Colonic mucosa (tissue), 4 donors: ENCODE results near the gene KIF26A. TPM values are rescaled to one million over a fixed set of nuclear protein-coding genes. Genes with fewer than 3 reads are reported as not detected.

Source experiments
- DNase-seq: peaks from one replicate; pipeline ENCODE4 v3.0.0-alpha.2; 2020
- H3K27ac ChIP-seq: fragments of 200-600 bp; one replicate; pipeline ENCODE4 v1.8.0; 2021
- H3K27me3 ChIP-seq: fragments of 200-600 bp; one replicate; pipeline ENCODE4 v1.8.0; 2021
- H3K36me3 ChIP-seq: fragments of 200-600 bp; one replicate; pipeline ENCODE4 v1.8.0; 2021
- H3K4me1 ChIP-seq: fragments of 200-600 bp; one replicate; pipeline ENCODE4 v1.8.0; 2021; ENCODE audit warnings: mild to moderate bottlenecking
- H3K4me3 ChIP-seq: fragments of 200-600 bp; one replicate; pipeline ENCODE4 v1.8.0; 2021
- H3K9ac ChIP-seq, 2 donors: one replicate each; pipeline ENCODE4 v1.7.0; 2013; ENCODE audit warnings: control low read depth in 2 of 2, low read depth in 2 of 2, low read length in 2 of 2
- H3K9me3 ChIP-seq: fragments of 200-600 bp; one replicate; pipeline ENCODE4 v1.8.0; 2021
- CTCF ChIP-seq: fragments of 200-600 bp; IDR thresholded peaks from one replicate; pipeline ENCODE4 v1.8.0; 2022; ENCODE audit warnings: antibody characterized with exemption, mild to moderate bottlenecking
- intact Hi-C: fragments of 100-400 bp; cut with DNase I; formaldehyde crosslinking; loops from one replicate; pipeline ENCODE4 v1.14.1; 2022
- total RNA-seq, 2 donors: library from RNA; stranded (reverse); fragmentation: NEBNext Ultra II Directional in 1 of 2; extraction: Animal tissue kit (Norgen Biotek cat#: 25700) in 1 of 2; gene quantifications; one replicate each; pipeline ENCODE4 v1.2.1, GENCODE V29; 2021
- donor health status: healthy.
- donor health status: DM: no; HTN: no; CAD: no.
- donor health status: DM: no; HTN: no; CAD: no.

KIF26A gene
- total RNA-seq, 2 donors from 2014 or later = 6.6 to 20.0 TPM

- no peak overlapping the region for H3K4me3 ChIP-seq
- DNase-seq = peak; percentile 16
- intact Hi-C loops = no loop called here
- H3K9me3 ChIP-seq = no peaks in the 10 kb centered on the region
- no peak overlapping the region for H3K9ac ChIP-seq
- no peaks in the 10 kb centered on the region for H3K27me3 ChIP-seq
- H3K4me1 ChIP-seq = peaks cover 13% of the 10 kb centered on the region
- no peaks in the 10 kb centered on the region for H3K36me3 ChIP-seq
- no peak overlapping the region for H3K27ac ChIP-seq
- no peak for TF ChIP-seq CTCF
Observed at GRCh38 chr14:104108570-104109541, 29.5 kb upstream of the KIF26A start.

DNA sequence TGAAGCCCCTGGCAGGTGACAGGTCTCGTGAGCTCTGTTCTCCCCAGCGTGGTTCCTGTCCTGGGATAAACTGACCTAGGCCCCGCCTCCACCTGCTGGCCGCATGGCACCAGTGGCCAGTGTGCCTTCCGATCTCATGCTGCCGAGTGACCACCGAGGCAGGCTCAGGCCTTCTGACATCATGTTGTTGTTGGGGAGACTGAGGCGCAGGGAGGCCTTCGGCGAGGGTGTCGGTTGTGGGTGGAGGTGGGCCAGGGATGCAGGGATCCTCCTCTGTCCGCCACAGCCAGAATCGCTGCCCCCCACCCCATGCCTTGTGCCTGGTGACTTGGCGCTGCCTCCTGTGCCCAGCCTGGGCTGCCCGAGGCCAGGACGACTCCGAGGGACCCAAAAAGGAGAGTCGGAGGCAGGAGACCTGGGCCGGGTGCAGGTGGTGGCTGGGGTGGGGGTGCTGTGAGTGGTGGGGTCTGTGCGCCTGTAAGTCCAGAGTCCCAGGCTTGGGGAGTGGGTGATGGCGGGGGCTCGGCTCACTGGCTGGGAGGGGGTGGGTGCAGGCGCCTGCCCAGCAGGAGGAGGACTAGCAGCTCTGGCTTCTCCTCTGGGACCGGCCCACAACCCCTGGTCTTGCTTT lies 28.5 kb upstream of the KIF26A start:
- no peak for TF ChIP-seq CTCF
- Histone ChIP-seq H3K27ac (no peak overlapping the region), H3K4me3 (no peak overlapping the region), H3K27me3 (no peaks in the 10 kb centered on the region), H3K9me3 (no peaks in the 10 kb centered on the region), H3K9ac (no peak overlapping the region), H3K36me3 (no peaks in the 10 kb centered on the region), H3K4me1 (peaks cover 8% of the 10 kb centered on the region)
- DNase-seq = peak; percentile 16
- intact Hi-C loops = no loop called here

GRCh38 chr14:104110491-104111209 lies 27.7 kb upstream of the KIF26A start:
- peak; percentile 16 for DNase-seq
- no peaks in the 10 kb centered on the region for H3K36me3 ChIP-seq

DNA sequence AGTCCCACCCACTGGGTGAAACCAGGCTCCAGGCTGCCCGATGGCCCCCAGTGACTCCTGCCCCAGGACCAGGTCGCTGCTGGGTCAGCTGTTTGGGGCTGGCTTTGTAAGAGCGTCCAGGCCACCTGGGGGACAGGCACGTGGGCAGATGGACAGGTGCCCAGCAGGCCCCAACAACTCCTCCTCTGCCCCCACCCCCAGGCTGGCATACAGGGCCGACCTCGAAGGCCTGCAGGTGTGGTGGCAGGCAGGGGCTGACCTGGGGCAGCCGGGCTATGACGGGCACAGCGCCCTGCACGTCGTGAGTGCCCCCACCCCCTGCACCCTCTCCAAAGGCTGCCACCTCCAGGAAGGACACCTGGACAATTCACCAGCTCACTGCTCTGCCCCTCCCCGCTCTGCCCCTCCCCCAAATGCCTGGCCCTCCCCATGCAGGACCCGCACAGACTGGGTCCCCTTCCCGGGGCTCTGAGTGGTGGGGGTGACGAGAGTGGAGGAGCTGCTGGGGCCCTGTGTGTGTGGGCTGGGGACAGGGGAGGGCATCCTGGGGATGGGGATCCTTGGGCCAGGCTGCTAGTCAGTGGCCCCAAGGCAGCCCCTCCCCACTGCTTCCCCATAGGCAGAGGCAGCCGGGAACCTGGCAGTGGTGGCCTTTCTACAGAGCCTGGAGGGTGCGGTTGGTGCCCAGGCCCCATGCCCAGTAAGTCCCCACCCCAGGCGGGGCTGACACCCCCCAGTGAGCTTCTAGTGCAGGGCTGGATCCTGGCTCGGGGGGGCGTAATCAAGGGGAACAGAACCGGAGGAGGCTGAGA lies 26.9 kb upstream of the KIF26A start:
- Histone ChIP-seq H3K36me3 (no peaks in the 10 kb centered on the region), H3K9me3 (no peaks in the 10 kb centered on the region), H3K4me1 (no peaks in the 10 kb centered on the region), H3K9ac (no peak overlapping the region), H3K27ac (no peak overlapping the region), H3K27me3 (peaks cover 6% of the 10 kb centered on the region), H3K4me3 (no peak overlapping the region)
- intact Hi-C loops = no loop called here
- DNase-seq = peak; percentile 18
- no peak for TF ChIP-seq CTCF

More at GRCh38 chr14:104110491-104111209, 27.7 kb upstream of the KIF26A start:
- Histone ChIP-seq H3K9ac (no peak overlapping the region), H3K9me3 (no peaks in the 10 kb centered on the region), H3K27me3 (no peaks in the 10 kb centered on the region), H3K4me3 (no peak overlapping the region), H3K4me1 (peaks cover 6% of the 10 kb centered on the region), H3K27ac (no peak overlapping the region)
- intact Hi-C loops = no loop called here
- TF ChIP-seq CTCF = no peak

GRCh38 chr14:104112113-104112505 lies 26.3 kb upstream of the KIF26A start:
- Histone ChIP-seq H3K27me3 (peaks cover 9% of the 10 kb centered on the region), H3K9me3 (no peaks in the 10 kb centered on the region), H3K9ac (no peak overlapping the region), H3K4me3 (no peak overlapping the region), H3K27ac (no peak overlapping the region), H3K4me1 (no peaks in the 10 kb centered on the region), H3K36me3 (no peaks in the 10 kb centered on the region)
- DNase-seq = no peak
- intact Hi-C loops = no loop called here
- TF ChIP-seq CTCF = no peak
